ENCODE data around the gene TNFAIP1. TPM values are rescaled to one million over a fixed set of nuclear protein-coding genes. Genes with fewer than 3 reads are reported as not detected.

The TNFAIP1 gene
- total RNA-seq, 4 donors from 2014 or later = 18.8 to 36.5 (median 25.5) TPM

DNA sequence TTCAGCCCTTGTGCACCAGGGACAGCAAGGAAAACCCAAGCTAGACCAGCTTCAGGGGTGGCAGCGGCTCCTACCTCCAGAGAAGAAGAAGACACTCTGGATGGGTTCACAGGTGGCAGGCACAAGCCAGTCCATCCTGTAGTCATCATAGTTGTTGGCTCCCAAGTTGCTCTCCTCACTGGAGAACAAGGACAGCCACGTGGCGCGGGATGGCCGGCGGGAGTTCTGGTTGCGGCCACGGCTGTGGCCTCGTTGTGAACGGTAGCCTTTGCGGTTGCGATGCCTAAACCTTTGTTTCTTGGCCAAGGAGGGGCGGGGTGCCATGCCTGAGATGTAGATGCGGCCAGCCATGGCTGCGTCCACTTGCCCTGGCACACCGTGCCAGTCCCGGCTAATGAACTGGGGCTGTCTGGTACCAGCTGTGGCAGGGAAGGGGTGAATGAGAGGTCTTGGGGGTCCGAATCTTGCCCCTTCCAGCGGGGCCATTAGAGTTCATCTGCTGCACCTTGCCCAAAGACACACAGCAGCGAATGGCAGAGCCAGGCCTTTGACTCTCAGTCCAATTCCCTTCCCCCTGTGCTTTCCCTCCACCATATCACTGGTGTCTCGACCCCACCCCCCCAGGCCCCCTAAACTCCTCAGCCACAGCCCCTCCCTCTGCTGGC, 32.2 kb downstream of the TNFAIP1 start:
- H3K27me3 ChIP-seq = no peaks in the 10 kb centered on the region
- in situ Hi-C loops (cut with MboI; ENCODE audit: low sequenced_read_pairs in 4 of 4) (loop anchor here in 1 of 4 donors (25.0 kb wide), 1 partner anchor 595 kb away; the partner anchor contains the start of gene PHF12), intact Hi-C loops (cut with DNase I; ENCODE audit: low total_unique reads) (no loop called here)
- ATAC-seq = no peak
- H3K9me3 ChIP-seq = no peaks in the 10 kb centered on the region
- peaks cover 0 to 20% of the 10 kb centered on the region in 2 donors for H3K36me3 ChIP-seq
- no peak for TF ChIP-seq POLR2A (IDR thresholded peaks at IDR 0.05)
- TF ChIP-seq, protein P1, sequence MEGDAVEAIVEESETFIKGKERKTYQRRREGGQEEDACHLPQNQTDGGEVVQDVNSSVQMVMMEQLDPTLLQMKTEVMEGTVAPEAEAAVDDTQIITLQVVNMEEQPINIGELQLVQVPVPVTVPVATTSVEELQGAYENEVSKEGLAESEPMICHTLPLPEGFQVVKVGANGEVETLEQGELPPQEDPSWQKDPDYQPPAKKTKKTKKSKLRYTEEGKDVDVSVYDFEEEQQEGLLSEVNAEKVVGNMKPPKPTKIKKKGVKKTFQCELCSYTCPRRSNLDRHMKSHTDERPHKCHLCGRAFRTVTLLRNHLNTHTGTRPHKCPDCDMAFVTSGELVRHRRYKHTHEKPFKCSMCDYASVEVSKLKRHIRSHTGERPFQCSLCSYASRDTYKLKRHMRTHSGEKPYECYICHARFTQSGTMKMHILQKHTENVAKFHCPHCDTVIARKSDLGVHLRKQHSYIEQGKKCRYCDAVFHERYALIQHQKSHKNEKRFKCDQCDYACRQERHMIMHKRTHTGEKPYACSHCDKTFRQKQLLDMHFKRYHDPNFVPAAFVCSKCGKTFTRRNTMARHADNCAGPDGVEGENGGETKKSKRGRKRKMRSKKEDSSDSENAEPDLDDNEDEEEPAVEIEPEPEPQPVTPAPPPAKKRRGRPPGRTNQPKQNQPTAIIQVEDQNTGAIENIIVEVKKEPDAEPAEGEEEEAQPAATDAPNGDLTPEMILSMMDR (IDR thresholded peaks at IDR 0.05 in 4 of 5, conservative IDR thresholded peaks at IDR 0.05 in 1 of 5) = no peak
- no peak overlapping the region for H3K27ac ChIP-seq
- DNase-seq = no peak
- peaks cover 5 to 7% of the 10 kb centered on the region in 2 donors for H3K4me1 ChIP-seq
- no peak overlapping the region for H3K4me3 ChIP-seq

DNA sequence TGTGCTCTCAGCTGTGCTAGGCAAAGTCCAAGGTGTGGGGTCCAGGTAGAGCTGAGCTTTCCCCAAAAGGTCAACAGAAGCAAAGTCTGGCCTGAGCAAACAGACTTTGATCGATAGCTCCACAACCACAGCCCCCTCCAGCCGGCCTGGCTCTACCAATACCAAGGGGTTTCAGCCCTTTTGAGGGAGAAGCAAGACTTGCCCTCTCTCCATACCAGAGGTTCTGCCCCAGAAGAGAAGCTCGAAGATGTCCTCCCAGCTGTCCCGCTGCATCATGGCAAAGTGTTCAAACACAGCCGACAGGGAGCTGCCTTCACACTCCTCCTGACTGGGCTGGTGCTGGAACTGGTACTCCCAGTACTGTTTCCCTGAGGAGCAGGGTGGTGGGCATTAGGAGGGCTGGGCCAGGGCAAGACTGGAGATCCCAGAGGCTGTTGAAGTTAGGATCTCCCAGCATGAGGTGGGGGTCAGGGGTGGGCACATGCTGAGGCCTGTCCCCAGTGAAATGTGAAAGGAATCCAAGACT, 32.8 kb downstream of the TNFAIP1 start:
- H3K27me3 ChIP-seq = no peaks in the 10 kb centered on the region
- H3K4me1 ChIP-seq = peaks cover 10 to 11% of the 10 kb centered on the region in 2 donors
- in situ Hi-C loops (cut with MboI; ENCODE audit: low sequenced_read_pairs in 4 of 4) = loop anchor here in 1 of 4 donors (25.0 kb wide), 1 partner anchor 594 kb away; the partner anchor contains the start of gene PHF12
- no peak overlapping the region for H3K27ac ChIP-seq
- H3K36me3 ChIP-seq = peaks cover 0 to 14% of the 10 kb centered on the region in 2 donors
- no peak for TF ChIP-seq POLR2A (IDR thresholded peaks at IDR 0.05)
- TF ChIP-seq, protein P1 (IDR thresholded peaks at IDR 0.05 in 4 of 5, conservative IDR thresholded peaks at IDR 0.05 in 1 of 5) = no peak
- DNase-seq (no peak), ATAC-seq (no peak)
- intact Hi-C loops (cut with DNase I; ENCODE audit: low total_unique reads) = no loop called here
- no peaks in the 10 kb centered on the region for H3K9me3 ChIP-seq
- H3K4me3 ChIP-seq = no peak overlapping the region

DNA sequence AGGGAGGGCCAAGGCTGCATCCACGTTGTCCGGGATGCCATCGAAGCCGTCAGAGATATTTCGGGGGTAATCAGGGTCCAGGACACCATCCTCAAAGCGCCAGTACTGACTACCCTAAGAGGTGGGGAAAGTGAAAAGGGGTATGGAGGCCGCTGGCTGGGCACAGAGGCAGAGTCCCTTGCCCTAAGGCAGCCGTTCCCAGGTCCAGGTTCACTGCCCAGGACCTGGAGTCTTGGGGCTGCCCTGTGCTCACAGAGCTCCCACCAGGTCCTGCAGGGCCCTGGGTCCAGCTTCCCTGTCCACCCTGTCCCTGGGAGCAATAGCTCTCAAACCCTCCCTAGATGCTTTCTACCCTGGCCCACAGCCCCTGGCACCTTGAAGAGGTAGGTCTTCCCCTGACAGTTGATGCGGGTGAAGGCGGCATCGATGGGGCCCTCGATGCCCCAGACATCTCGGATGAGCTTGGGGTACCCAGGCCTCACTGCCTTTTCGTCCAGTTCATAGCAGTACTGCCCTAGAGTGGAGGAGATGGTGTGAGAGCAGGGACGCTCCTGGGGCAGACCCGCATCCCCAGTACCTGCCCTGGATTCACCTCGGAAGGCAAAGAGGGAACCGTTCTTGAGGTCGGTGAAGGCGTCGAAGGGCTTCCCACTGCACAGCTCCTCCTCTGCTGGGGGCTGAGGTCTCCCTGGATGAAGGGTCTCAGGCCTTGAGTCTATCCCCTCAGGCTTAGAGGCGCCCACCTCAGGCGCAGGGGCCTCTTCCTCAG, 33.5 kb downstream of the TNFAIP1 start:
- H3K27ac ChIP-seq = no peak overlapping the region
- peaks cover 10 to 11% of the 10 kb centered on the region in 2 donors for H3K4me1 ChIP-seq
- DNase-seq = no peak
- ATAC-seq = no peak
- intact Hi-C loops (cut with DNase I; ENCODE audit: low total_unique reads) (no loop called here), in situ Hi-C loops (cut with MboI; ENCODE audit: low sequenced_read_pairs in 4 of 4) (loop anchor here in 1 of 4 donors (25.0 kb wide), 1 partner anchor 593 kb away; the partner anchor contains the start of gene PHF12)
- no peak for TF ChIP-seq POLR2A (IDR thresholded peaks at IDR 0.05)
- TF ChIP-seq, protein P1 (IDR thresholded peaks at IDR 0.05 in 4 of 5, conservative IDR thresholded peaks at IDR 0.05 in 1 of 5) = no peak
- no peaks in the 10 kb centered on the region for H3K9me3 ChIP-seq
- H3K36me3 ChIP-seq = peaks cover 0 to 7% of the 10 kb centered on the region in 2 donors
- H3K4me3 ChIP-seq = no peak overlapping the region
- H3K27me3 ChIP-seq = no peaks in the 10 kb centered on the region

DNA sequence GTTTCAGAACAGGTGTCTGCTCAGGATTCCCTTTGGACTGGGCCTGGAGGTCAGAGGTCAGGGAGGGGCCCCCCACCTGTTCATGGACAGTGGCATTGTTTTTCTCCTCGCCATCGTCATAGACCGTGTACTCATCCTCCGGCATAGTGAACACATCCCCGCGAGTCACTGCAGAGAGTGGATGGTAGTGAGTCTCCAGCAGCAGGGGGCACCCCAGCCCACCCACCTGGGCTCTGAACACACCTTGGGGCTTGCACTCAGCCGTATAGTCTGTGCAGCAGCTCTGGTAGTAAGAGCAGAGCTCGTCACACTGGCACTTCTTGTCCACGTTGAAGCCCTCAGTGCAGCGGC, 34.1 kb downstream of the TNFAIP1 start:
- H3K27ac ChIP-seq = no peak overlapping the region
- no peak overlapping the region for H3K4me3 ChIP-seq
- peaks cover 10 to 11% of the 10 kb centered on the region in 2 donors for H3K4me1 ChIP-seq
- DNase-seq (no peak), ATAC-seq (no peak)
- H3K9me3 ChIP-seq = no peaks in the 10 kb centered on the region
- peaks cover 0 to 1% of the 10 kb centered on the region in 2 donors for H3K36me3 ChIP-seq
- H3K27me3 ChIP-seq = no peaks in the 10 kb centered on the region
- in situ Hi-C loops (cut with MboI; ENCODE audit: low sequenced_read_pairs in 4 of 4) = loop anchor here in 1 of 4 donors (25.0 kb wide), 1 partner anchor 593 kb away; the partner anchor contains the start of gene PHF12
- no peak for TF ChIP-seq POLR2A (IDR thresholded peaks at IDR 0.05)
- TF ChIP-seq, protein P1 (IDR thresholded peaks at IDR 0.05 in 4 of 5, conservative IDR thresholded peaks at IDR 0.05 in 1 of 5) = no peak
- intact Hi-C loops (cut with DNase I; ENCODE audit: low total_unique reads) = loop anchor here (2.0 kb wide), 1 partner anchor 13 kb away; the partner anchor contains the start of gene POLDIP2
